ENCODE data around the gene ARHGAP10. TPM values are rescaled to one million over a fixed set of nuclear protein-coding genes. Genes with fewer than 3 reads are reported as not detected.

Gene ARHGAP10
- total and polyA plus RNA-seq, 2 donors (not counting 1 experiment from before 2014, with no cell fraction given), result 0.10 to 0.34 TPM

DNA sequence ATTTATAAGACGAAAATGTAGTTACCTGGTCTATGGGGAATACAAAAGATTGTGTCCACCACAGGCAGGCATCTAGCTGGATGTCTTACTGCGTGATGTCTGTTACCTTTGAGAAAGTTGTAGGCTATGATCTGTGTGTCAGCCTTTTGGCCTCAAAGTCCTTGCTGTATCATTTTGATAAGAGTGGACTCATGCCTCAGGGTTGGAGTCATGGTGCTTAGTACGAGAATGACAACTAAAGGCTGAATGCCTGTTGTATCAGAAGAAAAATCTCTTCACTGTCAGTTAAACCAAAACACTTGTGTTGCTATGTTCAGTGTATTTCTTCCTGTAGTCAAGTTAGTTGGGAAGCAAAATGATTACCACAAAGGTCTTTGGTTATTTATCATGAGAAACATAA is 226.2 kb downstream of the ARHGAP10 start:
- no peaks in the 10 kb centered on the region for H3K79me2 ChIP-seq (ENCODE audit: control insufficient read depth, insufficient read depth, low read length)
- no peaks in the 10 kb centered on the region for H3K27me3 ChIP-seq (replicated peaks in 1 of 4; ENCODE audit: control extremely low read depth in 1 of 4, control insufficient read depth in 3 of 4, insufficient read depth in 4 of 4, low read length in 3 of 4)
- Mint-ChIP-seq H3K27ac (no peak overlapping the region), H3K27me3 (no peaks in the 10 kb centered on the region), H3K4me3 (no peak overlapping the region), H3K4me1 (no peaks in the 10 kb centered on the region), H3K9me3 (ENCODE audit: insufficient read depth) (no peaks in the 10 kb centered on the region)
- POLR2A ChIA-PET, result no interaction called here
- no peak overlapping the region for H3K4me3 ChIP-seq (ENCODE audit: control extremely low read depth in 1 of 5, extremely low read depth in 1 of 5, insufficient read depth in 1 of 5, low read depth in 2 of 5, low read length in 4 of 5)
- intact Hi-C loops (cut with micrococcal nuclease), result no loop called here
- no peaks in the 10 kb centered on the region for H3K36me3 ChIP-seq (replicated peaks in 1 of 2; ENCODE audit: control extremely low read depth in 1 of 2, control insufficient read depth in 1 of 2, extremely low read depth in 1 of 2, insufficient read depth in 2 of 2, low read length in 1 of 2)
- ATAC-seq (ENCODE audit: low read depth) (no peak), DNase-seq (no peak)
- no peaks in the 10 kb centered on the region for H3K4me1 ChIP-seq (ENCODE audit: control insufficient read depth in 2 of 2, insufficient read depth in 2 of 2, low read length in 2 of 2)
- H3K9me3 ChIP-seq (ENCODE audit: control extremely low read depth in 1 of 3, control insufficient read depth in 2 of 3, insufficient read depth in 1 of 3, low read length in 2 of 3), result no peaks in the 10 kb centered on the region
- 90% methylated on average over 2 of the region's 3 CpGs for WGBS (ENCODE audit: insufficient coverage)
- no peak overlapping the region for H3K9ac ChIP-seq (ENCODE audit: low read length)
- H3K27ac ChIP-seq (ENCODE audit: low read length in 2 of 2), result no peak overlapping the region
- H3K4me2 ChIP-seq (replicated peaks; ENCODE audit: low read depth, low read length, poor library complexity, severe bottlenecking), result no peak overlapping the region
- H4K20me1 ChIP-seq (ENCODE audit: control insufficient read depth, insufficient read depth, low read length, poor library complexity, severe bottlenecking), result no peaks in the 10 kb centered on the region
- CTCF ChIA-PET, result no interaction called here
- TF ChIP-seq EZH2 (IDR thresholded peaks at IDR 0.05; ENCODE audit: borderline replicate concordance, insufficient read depth, low read depth, low read length, poor library complexity, severe bottlenecking), result no peak
- no peak for TF ChIP-seq CTCF (IDR thresholded peaks at IDR 0.05)
- H2AFZ ChIP-seq (ENCODE audit: insufficient read depth, low read depth, low read length, poor library complexity, severe bottlenecking), result no peak overlapping the region

- Histone ChIP-seq H3K27ac (ENCODE audit: low read length in 2 of 2) (no peak overlapping the region), H3K4me2 (replicated peaks; ENCODE audit: low read depth, low read length, poor library complexity, severe bottlenecking) (no peak overlapping the region), H3K79me2 (ENCODE audit: control insufficient read depth, insufficient read depth, low read length) (no peaks in the 10 kb centered on the region), H3K9ac (ENCODE audit: low read length) (no peak overlapping the region), H4K20me1 (ENCODE audit: control insufficient read depth, insufficient read depth, low read length, poor library complexity, severe bottlenecking) (no peaks in the 10 kb centered on the region), H2AFZ (ENCODE audit: insufficient read depth, low read depth, low read length, poor library complexity, severe bottlenecking) (no peak overlapping the region), H3K4me3 (ENCODE audit: control extremely low read depth in 1 of 5, extremely low read depth in 1 of 5, insufficient read depth in 1 of 5, low read depth in 2 of 5, low read length in 4 of 5) (no peak overlapping the region), H3K27me3 (replicated peaks in 1 of 4; ENCODE audit: control extremely low read depth in 1 of 4, control insufficient read depth in 3 of 4, insufficient read depth in 4 of 4, low read length in 3 of 4) (no peaks in the 10 kb centered on the region), H3K9me3 (ENCODE audit: control extremely low read depth in 1 of 3, control insufficient read depth in 2 of 3, insufficient read depth in 1 of 3, low read length in 2 of 3) (no peaks in the 10 kb centered on the region), H3K4me1 (ENCODE audit: control insufficient read depth in 2 of 2, insufficient read depth in 2 of 2, low read length in 2 of 2) (no peaks in the 10 kb centered on the region), H3K36me3 (replicated peaks in 1 of 2; ENCODE audit: control extremely low read depth in 1 of 2, control insufficient read depth in 1 of 2, extremely low read depth in 1 of 2, insufficient read depth in 2 of 2, low read length in 1 of 2) (no peaks in the 10 kb centered on the region)
- no peak overlapping the region for H3K4me3 Mint-ChIP-seq
- WGBS (ENCODE audit: insufficient coverage), result 86% methylated on average over 3 of the region's 4 CpGs
- intact Hi-C loops (cut with micrococcal nuclease), result no loop called here
- H3K27me3 Mint-ChIP-seq, result no peaks in the 10 kb centered on the region
- ChIA-PET CTCF (no interaction called here), POLR2A (no interaction called here)
- no peaks in the 10 kb centered on the region for H3K4me1 Mint-ChIP-seq
- ATAC-seq (ENCODE audit: low read depth) (no peak), DNase-seq (no peak)
- H3K27ac Mint-ChIP-seq, result no peak overlapping the region
- no peaks in the 10 kb centered on the region for H3K9me3 Mint-ChIP-seq (ENCODE audit: insufficient read depth)
- no peak for TF ChIP-seq CTCF (IDR thresholded peaks at IDR 0.05)
- no peak for TF ChIP-seq EZH2 (IDR thresholded peaks at IDR 0.05; ENCODE audit: borderline replicate concordance, insufficient read depth, low read depth, low read length, poor library complexity, severe bottlenecking)
Observed at GRCh38 chr4:147958489-147959065, 226.7 kb downstream of the ARHGAP10 start.

Data from B cell (primary cell).